D721Med (cell line): ENCODE measurements around the gene DPP4.

Experiments
- DNase-seq: peaks from one replicate; pipeline ENCODE4 v3.0.0; 2011; ENCODE audit warnings: low spot score; ENCODE audit not compliant: insufficient read length
- FAIRE-seq: peaks from 2 replicates; lab custom pipeline; 2011; peaks lifted over from hg19 to GRCh38; lab: Jason Lieb, UNC
- TF ChIP-seq, protein P1 (sequence below): IDR thresholded peaks from 2 replicates; pipeline ENCODE4 v1.5.1; 2012; ENCODE audit warnings: mild to moderate bottlenecking, control low read depth; ENCODE audit not compliant: insufficient read depth; ENCODE audit errors: missing control alignments

The DPP4 gene

DNA sequence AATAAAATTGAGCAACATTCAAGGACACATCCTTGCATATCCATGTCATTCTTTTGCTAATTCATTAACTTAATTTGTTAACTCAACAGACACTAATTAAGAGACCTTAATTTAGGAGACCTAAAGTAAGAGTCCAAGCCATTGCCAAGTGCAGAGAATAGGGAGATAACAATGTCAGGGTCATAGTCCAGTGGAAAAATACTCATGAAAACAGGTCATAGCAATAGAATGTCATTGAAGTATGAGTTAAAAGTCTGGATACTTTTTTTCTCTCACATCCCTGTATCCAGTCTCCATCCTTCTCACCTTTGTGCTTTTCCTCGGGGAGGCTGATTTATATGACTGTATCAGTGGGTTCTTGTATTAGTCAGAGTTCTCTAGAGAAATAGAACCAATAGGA is 26.6 kb upstream of the DPP4 start:
- FAIRE-seq = no peak

DNA sequence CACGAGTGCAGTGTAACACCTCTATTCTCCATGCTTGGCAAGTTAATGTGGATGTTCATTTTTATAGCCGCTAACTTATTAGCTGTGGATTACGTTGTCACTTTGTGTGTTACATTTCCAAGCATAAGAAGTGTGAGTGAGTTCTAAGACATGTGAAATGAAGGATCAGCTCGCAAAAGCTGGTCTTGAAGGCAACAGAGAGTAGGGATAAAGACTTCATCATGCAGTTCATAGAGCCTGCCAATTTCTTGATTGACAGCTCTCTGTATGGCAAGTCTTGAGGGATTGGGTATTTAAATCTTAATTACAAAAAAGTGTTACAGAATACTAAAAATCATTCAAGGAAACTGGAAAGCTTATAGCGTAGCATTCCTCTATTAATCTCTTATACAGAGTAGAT is 25.8 kb upstream of the DPP4 start:
- no peak for DNase-seq
- no peak for FAIRE-seq
- TF ChIP-seq, protein P1, sequence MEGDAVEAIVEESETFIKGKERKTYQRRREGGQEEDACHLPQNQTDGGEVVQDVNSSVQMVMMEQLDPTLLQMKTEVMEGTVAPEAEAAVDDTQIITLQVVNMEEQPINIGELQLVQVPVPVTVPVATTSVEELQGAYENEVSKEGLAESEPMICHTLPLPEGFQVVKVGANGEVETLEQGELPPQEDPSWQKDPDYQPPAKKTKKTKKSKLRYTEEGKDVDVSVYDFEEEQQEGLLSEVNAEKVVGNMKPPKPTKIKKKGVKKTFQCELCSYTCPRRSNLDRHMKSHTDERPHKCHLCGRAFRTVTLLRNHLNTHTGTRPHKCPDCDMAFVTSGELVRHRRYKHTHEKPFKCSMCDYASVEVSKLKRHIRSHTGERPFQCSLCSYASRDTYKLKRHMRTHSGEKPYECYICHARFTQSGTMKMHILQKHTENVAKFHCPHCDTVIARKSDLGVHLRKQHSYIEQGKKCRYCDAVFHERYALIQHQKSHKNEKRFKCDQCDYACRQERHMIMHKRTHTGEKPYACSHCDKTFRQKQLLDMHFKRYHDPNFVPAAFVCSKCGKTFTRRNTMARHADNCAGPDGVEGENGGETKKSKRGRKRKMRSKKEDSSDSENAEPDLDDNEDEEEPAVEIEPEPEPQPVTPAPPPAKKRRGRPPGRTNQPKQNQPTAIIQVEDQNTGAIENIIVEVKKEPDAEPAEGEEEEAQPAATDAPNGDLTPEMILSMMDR = no peak

More for the DNA sequence above, 26.6 kb upstream of the DPP4 start:
- TF ChIP-seq, protein P1 = no peak
- no peak for DNase-seq

DNA sequence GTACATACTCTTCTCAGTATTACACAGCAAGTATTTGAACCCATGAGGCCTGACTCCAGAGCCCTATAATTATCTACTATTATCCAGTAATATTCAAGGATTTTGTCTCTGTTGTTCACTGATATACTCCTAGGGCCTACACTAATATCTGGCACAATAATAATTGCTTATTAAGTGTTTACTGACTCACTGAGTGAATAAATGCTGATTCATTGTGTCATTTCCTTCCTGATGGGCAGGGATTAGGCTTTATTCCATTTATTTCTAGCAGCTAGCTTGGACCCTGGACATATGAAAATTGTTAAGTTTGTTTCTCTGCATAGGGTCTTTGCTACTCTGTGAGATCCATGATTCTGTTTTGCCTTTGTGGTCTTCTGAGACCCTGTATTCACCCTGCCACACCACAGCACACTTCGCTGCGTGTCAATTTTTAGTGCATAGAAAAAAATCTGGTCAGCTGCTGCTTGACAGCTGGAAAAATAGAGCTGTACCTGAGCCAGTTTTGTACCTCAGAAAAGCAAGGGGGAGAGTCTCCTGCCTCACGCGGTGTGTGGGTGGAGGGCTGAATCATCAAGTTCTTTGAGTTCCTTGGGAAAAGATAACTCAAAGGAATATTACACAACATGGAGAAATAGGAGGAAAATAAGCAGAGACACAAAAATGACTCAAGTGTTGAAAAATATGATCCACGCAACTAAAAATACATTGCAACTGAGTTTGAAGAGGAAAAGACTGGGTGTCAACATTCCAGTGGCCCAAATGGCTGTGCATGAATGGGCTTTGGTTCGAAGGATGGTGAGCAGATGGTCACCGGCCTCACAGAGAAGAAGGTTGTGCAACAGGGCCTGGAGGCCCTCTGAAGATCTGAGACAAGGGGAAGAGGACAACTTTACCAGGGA is 18.9 kb upstream of the DPP4 start:
- no peak for DNase-seq
- TF ChIP-seq, protein P1 = no peak
- FAIRE-seq = no peak

DNA sequence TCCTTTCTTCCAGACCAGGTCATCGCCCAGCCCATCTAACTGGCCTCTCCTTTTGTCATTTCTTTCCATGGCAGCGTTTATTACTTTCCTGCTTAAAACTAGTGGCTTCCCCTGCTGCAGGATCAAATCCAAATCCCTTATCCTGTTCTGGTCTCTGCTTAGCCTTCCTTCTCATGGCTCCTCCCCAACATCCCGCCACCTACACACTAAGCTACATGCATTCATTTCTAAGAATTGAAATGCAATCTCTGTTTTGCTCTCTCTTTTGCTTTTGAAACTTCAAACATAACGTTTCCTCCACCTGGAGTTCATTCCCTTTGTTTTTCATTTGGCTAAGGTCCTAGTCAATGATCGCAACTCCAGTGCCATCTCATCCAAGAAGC is 18.0 kb upstream of the DPP4 start:
- TF ChIP-seq, protein P1 = no peak
- FAIRE-seq = no peak
- no peak for DNase-seq

DNA sequence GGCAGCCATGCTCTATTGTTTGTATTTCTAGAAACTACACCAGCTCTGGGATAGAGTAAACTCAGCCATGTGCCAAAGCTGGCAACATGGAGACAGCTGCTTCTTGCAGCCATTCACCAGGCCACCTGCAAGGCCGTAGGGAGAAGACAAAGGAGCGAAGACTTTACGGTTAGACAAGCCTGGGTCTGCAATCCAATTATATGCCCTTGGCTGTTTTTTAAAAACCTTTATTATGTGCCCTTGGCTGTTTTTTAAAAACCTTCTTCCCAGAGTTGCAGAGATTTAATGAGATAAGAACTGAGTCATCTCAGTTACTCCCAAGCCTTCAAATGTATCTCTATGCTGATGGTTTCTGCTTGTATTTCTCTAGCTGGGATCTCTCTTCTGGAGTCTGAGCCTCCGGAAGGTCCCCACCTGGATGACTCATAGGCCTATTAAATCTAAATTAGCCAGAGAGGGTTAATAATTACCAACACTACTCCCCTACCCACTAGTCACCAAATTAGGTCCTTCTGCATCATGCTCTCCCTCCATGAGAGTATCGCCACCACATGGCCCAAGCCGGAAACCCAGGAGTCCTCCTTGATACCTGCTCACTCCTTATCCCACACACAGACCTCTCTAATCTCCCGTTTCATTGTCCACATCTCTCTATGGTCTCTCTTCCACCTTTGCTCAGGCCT is 17.5 kb upstream of the DPP4 start:
- DNase-seq = no peak
- FAIRE-seq = no peak
- TF ChIP-seq, protein P1 = no peak

DNA sequence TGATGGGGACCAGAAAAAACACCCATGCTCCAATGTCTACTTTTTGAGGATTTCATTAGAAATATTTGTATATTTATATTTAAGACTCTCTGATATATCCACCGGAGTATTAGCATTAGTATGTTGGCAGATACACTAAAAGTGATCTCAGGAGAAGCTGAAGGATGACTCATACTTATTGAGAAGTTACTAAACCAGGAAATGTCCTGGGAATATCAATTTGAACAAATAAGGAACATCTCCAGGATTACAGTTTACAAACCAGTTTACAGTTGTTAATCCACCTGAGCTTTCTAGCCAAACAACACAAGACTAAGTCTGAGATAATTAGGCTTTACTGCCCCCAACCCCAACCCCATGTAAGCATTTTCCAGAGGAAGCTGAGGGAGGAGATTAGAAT is 16.1 kb upstream of the DPP4 start:
- FAIRE-seq = peak; percentile 78
- TF ChIP-seq, protein P1 = no peak
- no peak for DNase-seq

DNA sequence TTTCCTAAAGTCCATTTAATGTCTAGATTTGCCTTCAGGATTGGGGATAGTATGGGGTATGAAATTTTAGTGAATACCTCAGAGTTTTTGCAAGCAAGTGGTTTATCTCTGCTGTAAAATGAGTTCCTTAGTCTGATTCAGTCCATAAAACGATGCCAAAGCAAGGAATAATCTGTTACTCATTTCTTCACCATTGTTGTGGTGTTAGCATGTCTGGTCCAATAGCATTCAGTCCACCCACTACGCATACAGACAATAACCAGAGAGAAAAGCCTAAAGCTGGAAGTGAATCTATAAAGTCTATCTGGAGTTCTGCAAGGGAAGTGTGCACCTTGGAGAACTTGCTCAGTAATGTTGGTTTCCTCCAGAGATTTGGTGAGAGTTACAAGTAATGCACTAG is 12.9 kb upstream of the DPP4 start:
- no peak for FAIRE-seq
- TF ChIP-seq, protein P1 = no peak
- DNase-seq = no peak
